Astrocyte of the cerebellum (primary cell): Measurements from ENCODE around the gene GLA.

ENCODE experiments used
- DNase-seq: peaks from one replicate; pipeline ENCODE4 v3.0.0-alpha.2; 2011; ENCODE audit warnings: low read depth
- H3K4me3 ChIP-seq: 2 replicates; pipeline ENCODE4 v1.5.1; 2011; ENCODE audit warnings: mild to moderate bottlenecking, low read depth, low read length, moderate library complexity
- CTCF ChIP-seq: IDR thresholded peaks from 2 replicates; pipeline ENCODE4 v1.5.1; 2012; ENCODE audit warnings: low read length, low read depth, moderate library complexity, mild to moderate bottlenecking; ENCODE audit errors: missing control alignments
- in situ Hi-C: cut with HindIII; loops from 2 replicates; pipeline ENCODE4 v1.10.0; 2017; ENCODE audit warnings: low sequenced_read_pairs

GLA gene

GRCh38 chrX:101385026-101385684 lies 22.6 kb downstream of the GLA start:
- H3K4me3 ChIP-seq = no peak overlapping the region
- in situ Hi-C loops = no loop called here
- DNase-seq = no peak
- TF ChIP-seq CTCF = no peak

GRCh38 chrX:101383679-101384205 lies 24.0 kb downstream of the GLA start:
- in situ Hi-C loops = no loop called here
- H3K4me3 ChIP-seq = no peak overlapping the region
- no peak for DNase-seq
- TF ChIP-seq CTCF = no peak

GRCh38 chrX:101377547-101377946 lies 30.2 kb downstream of the GLA start:
- in situ Hi-C loops = no loop called here
- TF ChIP-seq CTCF = no peak
- H3K4me3 ChIP-seq = no peak overlapping the region
- DNase-seq = no peak

GRCh38 chrX:101370888-101371504 lies 36.7 kb downstream of the GLA start:
- no peak overlapping the region for H3K4me3 ChIP-seq
- DNase-seq = no peak
- in situ Hi-C loops = no loop called here
- TF ChIP-seq CTCF = no peak

GRCh38 chrX:101369687-101370086 lies 38.0 kb downstream of the GLA start:
- DNase-seq = no peak
- H3K4me3 ChIP-seq = no peak overlapping the region
- no peak for TF ChIP-seq CTCF
- in situ Hi-C loops = no loop called here

- DNase-seq = no peak
- no peak for TF ChIP-seq CTCF
- no peak overlapping the region for H3K4me3 ChIP-seq
- in situ Hi-C loops = no loop called here
These were observed 38.9 kb downstream of the GLA start for GRCh38 chrX:101368800-101369199.
